H1 (cell line): Measurements from ENCODE around the gene AKT1. TPM values are rescaled to one million over a fixed set of nuclear protein-coding genes. Genes with fewer than 3 reads are reported as not detected.

Experiments
- CTCF ChIA-PET: fragments of 300-600 bp; sonication (Branson Sonifier 250); formaldehyde crosslinking; loops from one replicate; lab custom pipeline; 2021; ENCODE audit not compliant: partially characterized antibody; lab: Charles Lee
- POLR2A ChIA-PET: fragments of 300-600 bp; sonication (Branson Sonifier 250); formaldehyde crosslinking; loops from one replicate; lab custom pipeline; 2021; ENCODE audit warnings: inconsistent platforms; ENCODE audit not compliant: partially characterized antibody; lab: Charles Lee
- DNase-seq, 2 experiments: peaks; one replicate each; pipeline versions ENCODE4 v3.0.0 to v3.0.0-alpha.2; 2010 to 2022; ENCODE audit warnings: low spot score in 2 of 2, low read depth in 1 of 2, mixed read lengths in 1 of 2
- FAIRE-seq: peaks from 2 replicates; lab custom pipeline; 2011; peaks lifted over from hg19 to GRCh38; lab: Jason Lieb, UNC
- H2AFZ ChIP-seq: 2 replicates; pipeline ENCODE4 v1.8.1; 2012; ENCODE audit warnings: low read length, inconsistent platforms
- H2AK5ac ChIP-seq: 2 replicates; pipeline ENCODE4 v1.6.1; 2013; ENCODE audit warnings: low read depth, low read length
- H2BK120ac ChIP-seq: replicated peaks from 2 replicates; pipeline ENCODE3; 2013; ENCODE audit warnings: low read depth, low read length, inconsistent platforms
- H2BK12ac ChIP-seq: 2 replicates; pipeline ENCODE4 v1.6.1; 2013; ENCODE audit warnings: low read depth, low read length
- H2BK15ac ChIP-seq: 2 replicates; pipeline ENCODE4 v1.6.1; 2013; ENCODE audit warnings: low read length
- H2BK20ac ChIP-seq: 2 replicates; pipeline ENCODE4 v1.6.1; 2013; ENCODE audit warnings: low read length
- H2BK5ac ChIP-seq: 2 replicates; pipeline ENCODE4 v1.6.1; 2013; ENCODE audit warnings: low read depth, low read length
- H3K14ac ChIP-seq: 2 replicates; pipeline ENCODE4 v1.6.1; 2013; ENCODE audit warnings: inconsistent platforms; ENCODE audit not compliant: insufficient read length
- H3K18ac ChIP-seq: 2 replicates; pipeline ENCODE4 v1.6.1; 2013; ENCODE audit warnings: low read length; ENCODE audit errors: extremely low read depth
- H3K23ac ChIP-seq: 2 replicates; pipeline ENCODE4 v1.6.1; 2013; ENCODE audit warnings: inconsistent platforms; ENCODE audit not compliant: insufficient read length
- H3K23me2 ChIP-seq: 2 replicates; pipeline ENCODE4 v1.6.1; 2013; ENCODE audit warnings: low read depth, low read length
- H3K27ac ChIP-seq: 2 replicates; pipeline ENCODE4 v1.6.1; 2011; ENCODE audit warnings: low read depth, low read length, inconsistent platforms
- H3K27me3 ChIP-seq, 4 experiments: replicated peaks in 1 of 4; 1 replicate in 1 of 4; 2 replicates in 3 of 4; pipeline versions ENCODE4 v1.6.1 to v1.8.1; 2011 to 2013; ENCODE audit warnings: low read length in 3 of 4, mild to moderate bottlenecking in 3 of 4, inconsistent platforms in 2 of 4, mixed read lengths in 2 of 4, moderate library complexity in 1 of 4; ENCODE audit not compliant: control insufficient read depth in 3 of 4, insufficient read depth in 3 of 4; ENCODE audit errors: extremely low read depth in 1 of 4
- H3K36me3 ChIP-seq, 4 experiments: 2 replicates each; pipeline versions ENCODE4 v1.6.1 to v1.8.1; 2011 to 2013; ENCODE audit warnings: mild to moderate bottlenecking in 4 of 4, low read length in 3 of 4, moderate library complexity in 2 of 4, control low read depth in 1 of 4, inconsistent platforms in 1 of 4; ENCODE audit not compliant: insufficient read depth in 4 of 4, control insufficient read depth in 2 of 4
- H3K4ac ChIP-seq: replicated peaks from 2 replicates; pipeline ENCODE3; 2013; ENCODE audit warnings: low read length, low read depth, mixed read lengths, inconsistent platforms; ENCODE audit not compliant: insufficient read length
- H3K4me1 ChIP-seq, 4 experiments: replicated peaks in 1 of 4; 1 replicate in 1 of 4; 2 replicates in 3 of 4; pipeline versions ENCODE4 v1.6.1 to v1.8.1; 2011 to 2013; ENCODE audit warnings: low read length in 3 of 4, inconsistent platforms in 2 of 4, mixed read lengths in 1 of 4; ENCODE audit not compliant: insufficient read depth in 4 of 4, control insufficient read depth in 3 of 4
- H3K4me2 ChIP-seq, 2 experiments: 2 replicates each; pipeline versions ENCODE4 v1.6.1 to v1.8.1; 2011 to 2013; ENCODE audit warnings: low read depth in 2 of 2, low read length in 2 of 2, control low read depth in 1 of 2, inconsistent platforms in 1 of 2, mild to moderate bottlenecking in 1 of 2; ENCODE audit not compliant: insufficient read depth in 1 of 2
- H3K4me3 ChIP-seq, 4 experiments: fragments of 200-600, 300-600 bp in 1 of 4; sonication (generic), shearing (Covaris generic), sonication (Bioruptor Twin) in 1 of 4; 2 replicates each; pipeline versions ENCODE4 v1.5.1 to v1.8.1; 2011 to 2016; ENCODE audit warnings: low read length in 4 of 4, low read depth in 3 of 4, control low read depth in 2 of 4, inconsistent platforms in 2 of 4, mild to moderate bottlenecking in 2 of 4, mixed read lengths in 1 of 4, moderate library complexity in 1 of 4; ENCODE audit not compliant: insufficient read depth in 2 of 4; ENCODE audit errors: extremely low read depth in 1 of 4
- H3K56ac ChIP-seq: replicated peaks from 2 replicates; pipeline ENCODE3; 2013; ENCODE audit warnings: low read depth, mild to moderate bottlenecking, mixed read lengths, low read length, inconsistent platforms; ENCODE audit not compliant: insufficient read length
- H3K79me1 ChIP-seq: 2 replicates; pipeline ENCODE4 v1.6.1; 2013; ENCODE audit warnings: low read depth, low read length, control low read depth
- H3K79me2 ChIP-seq, 2 experiments: 2 replicates each; pipeline versions ENCODE4 v1.6.1 to v1.8.1; 2012 to 2013; ENCODE audit warnings: low read length in 2 of 2, mild to moderate bottlenecking in 2 of 2, inconsistent platforms in 1 of 2; ENCODE audit not compliant: insufficient read depth in 2 of 2, control insufficient read depth in 1 of 2
- H3K9ac ChIP-seq, 4 experiments: replicated peaks in 1 of 4; 1 replicate in 1 of 4; 2 replicates in 3 of 4; pipeline versions ENCODE4 v1.6.1 to v1.8.1; 2011 to 2013; ENCODE audit warnings: low read depth in 3 of 4, low read length in 3 of 4, control low read depth in 2 of 4, mild to moderate bottlenecking in 2 of 4, moderate library complexity in 2 of 4, inconsistent platforms in 1 of 4; ENCODE audit errors: extremely low read depth in 1 of 4
- H3K9me3 ChIP-seq, 2 experiments: 2 replicates each; pipeline versions ENCODE4 v1.6.1 to v1.8.1; 2012 to 2013; ENCODE audit warnings: mild to moderate bottlenecking in 2 of 2, moderate library complexity in 2 of 2, control low read depth in 1 of 2, inconsistent platforms in 1 of 2, low read depth in 1 of 2, low read length in 1 of 2, mixed read lengths in 1 of 2; ENCODE audit not compliant: insufficient read depth in 2 of 2
- H4K20me1 ChIP-seq, 2 experiments: replicated peaks in 1 of 2; 2 replicates each; pipeline versions ENCODE3 to v1.8.1; 2011 to 2013; ENCODE audit warnings: inconsistent platforms in 2 of 2, low read length in 2 of 2, mild to moderate bottlenecking in 1 of 2; ENCODE audit not compliant: insufficient read depth in 2 of 2, control insufficient read depth in 1 of 2
- H4K5ac ChIP-seq: 2 replicates; pipeline ENCODE4 v1.6.1; 2013; ENCODE audit warnings: low read length, low read depth, mixed read lengths, inconsistent platforms; ENCODE audit not compliant: insufficient read length
- H4K8ac ChIP-seq: 2 replicates; pipeline ENCODE4 v1.8.0; 2013; ENCODE audit warnings: mild to moderate bottlenecking, moderate library complexity, low read length, inconsistent platforms; ENCODE audit not compliant: insufficient read depth; ENCODE audit errors: extremely low read depth
- H4K91ac ChIP-seq: replicated peaks from 2 replicates; pipeline ENCODE3; 2013; ENCODE audit warnings: low read length, mixed read lengths, inconsistent platforms; ENCODE audit not compliant: insufficient read length
- CHD1 ChIP-seq: IDR thresholded peaks from 2 replicates; pipeline ENCODE4 v1.6.1; 2012; ENCODE audit warnings: low read depth, low read length, improper control_type of control experiment
- WGBS, 2 experiments: shearing (Covaris generic) in 1 of 2; methylation state at CpG; one replicate each; pipeline versions ENCODE4 v1.1.6 to v1.1.7; 2013 to 2015; ENCODE audit warnings: low lambda C conversion rate in 2 of 2, mixed read lengths in 2 of 2, inconsistent platforms in 1 of 2, low coverage in 1 of 2, missing lambda C conversion rate in 1 of 2; ENCODE audit not compliant: insufficient replicate concordance in 2 of 2, insufficient coverage in 1 of 2, insufficient read length in 1 of 2; ENCODE audit errors: extremely low coverage in 1 of 2, missing lambda C conversion rate in 1 of 2; 5-methylcytosine and 5-hydroxymethylcytosine counted together
- polyA plus RNA-seq, 7 experiments: library from polyadenylated mRNA; depleted of rRNA in 3 of 7; stranded (reverse) in 5 of 7; unstranded in 2 of 7; fragments of >200 nt in 5 of 7; fragments of 200-250 nt in 2 of 7; gene quantifications; 1 replicate in 5 of 7; 2 replicates in 1 of 7; 4 replicates in 1 of 7; pipeline versions ENCODE4 v1.2.1 to v1.2.3, GENCODE V29; 2011 to 2013; ENCODE audit warnings: missing spikeins in 2 of 7, mixed read lengths in 2 of 7
- total RNA-seq: library from RNA; stranded (reverse); fragmentation: NEBNext Ultra II Directional; extraction: Animal tissue kit (Norgen Biotek cat#: 25700); gene quantifications from 2 replicates; pipeline ENCODE4 v1.2.1, GENCODE V29; 2021

Gene AKT1
- total and polyA plus RNA-seq, 2 of the 8 experiments (the other 6 are each of a cell fraction or from before 2014, with no cell fraction given), result 68.1 to 71.5 TPM

GRCh38 chr14:104769324-104770071, 26.1 kb downstream of the AKT1 start:
- no peaks in the 10 kb centered on the region for H3K79me1 ChIP-seq
- H4K5ac ChIP-seq, result no peak overlapping the region
- no peak overlapping the region for H2AFZ ChIP-seq
- H3K4me1 ChIP-seq, result peaks cover 0 to 11% (median 8%) of the 10 kb centered on the region in 4 experiments; a peak in 6 of 7 replicates
- H2BK20ac ChIP-seq, result no peak overlapping the region
- H3K4me2 ChIP-seq, result peak overlapping the region in 1 of 2 experiments; percentile 3; a peak in 2 of 4 replicates
- H3K4me3 ChIP-seq, result no peak overlapping the region
- no peak overlapping the region for H2BK5ac ChIP-seq
- no peak overlapping the region for H3K4ac ChIP-seq
- no peak overlapping the region for H2AK5ac ChIP-seq
- H4K20me1 ChIP-seq, result peaks cover 7 to 18% of the 10 kb centered on the region in 2 experiments
- DNase-seq (no peak), FAIRE-seq (no peak)
- H3K36me3 ChIP-seq, result peaks cover 0 to 24% (median 12%) of the 10 kb centered on the region in 4 experiments; a peak in 7 of 8 replicates
- no peaks in the 10 kb centered on the region for H3K27me3 ChIP-seq
- no peak overlapping the region for H2BK15ac ChIP-seq
- 86% methylated on average over 17 of the region's 18 CpGs; no CpG with 5 or more reads in 1 of the 2 experiments for WGBS, 2 experiments
- H3K23ac ChIP-seq, result no peak overlapping the region
- H3K56ac ChIP-seq, result no peak overlapping the region
- no peak overlapping the region for H3K14ac ChIP-seq
- H3K79me2 ChIP-seq, result no peaks in the 10 kb centered on the region
- H3K9ac ChIP-seq, result no peak overlapping the region
- H3K23me2 ChIP-seq, result no peaks in the 10 kb centered on the region
- peaks cover 11 to 17% of the 10 kb centered on the region in 2 experiments; a peak in 2 of 4 replicates for H3K9me3 ChIP-seq
- no peak overlapping the region for H2BK12ac ChIP-seq
- H4K8ac ChIP-seq, result no peak overlapping the region
- no peak overlapping the region for H2BK120ac ChIP-seq
- H3K27ac ChIP-seq, result no peak overlapping the region
- H3K18ac ChIP-seq, result no peak overlapping the region
- ChIA-PET CTCF (interaction anchor here (0.7 to 7.8 kb wide), 41 partner anchors 9 to 275 kb away, joined by 3 to 110 read pairs (median 6); partner anchors contain the start of genes AKT1 and SIVA1), POLR2A (interaction anchor here (0.8 to 2.7 kb wide), 9 partner anchors 10 to 94 kb away, joined by 3 to 9 read pairs (median 4); partner anchors contain the start of gene SIVA1)
- H4K91ac ChIP-seq, result no peak overlapping the region
- TF ChIP-seq CHD1, result no peak
